ENCODE measurements around the gene WWOX.
A peak's percentile ranks its signal among the peaks of the same experiment; 100 is the strongest.

Gene WWOX

DNA sequence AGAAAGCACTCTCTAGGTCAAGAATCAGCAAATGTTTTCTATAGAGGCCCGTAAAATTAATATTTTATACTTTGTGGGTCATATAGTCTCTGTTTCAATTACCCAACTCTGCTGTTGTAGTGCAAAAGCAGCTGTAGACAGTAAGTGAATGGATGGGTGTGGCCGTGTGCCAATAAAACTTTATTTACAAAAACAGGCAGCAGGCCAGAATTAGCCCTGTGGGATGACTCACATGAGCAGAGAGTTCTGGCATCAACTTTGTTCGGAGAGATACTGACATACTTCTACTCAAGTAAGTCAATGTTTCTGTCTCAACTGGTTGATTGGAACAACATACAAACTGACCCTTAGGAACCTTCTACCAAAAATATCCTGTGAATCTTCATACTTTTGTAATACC is 884.9 kb downstream of the WWOX start:
- no peak for TF ChIP-seq FOXP2 (optimal IDR thresholded peaks at IDR 0.05; ENCODE audit: borderline replicate concordance, extremely low read depth, extremely low read length, insufficient read depth)
- TF ChIP-seq POLR2AphosphoS5 (IDR thresholded peaks at IDR 0.05; ENCODE audit: low read depth, low read length): no peak
- TF ChIP-seq, protein P1, sequence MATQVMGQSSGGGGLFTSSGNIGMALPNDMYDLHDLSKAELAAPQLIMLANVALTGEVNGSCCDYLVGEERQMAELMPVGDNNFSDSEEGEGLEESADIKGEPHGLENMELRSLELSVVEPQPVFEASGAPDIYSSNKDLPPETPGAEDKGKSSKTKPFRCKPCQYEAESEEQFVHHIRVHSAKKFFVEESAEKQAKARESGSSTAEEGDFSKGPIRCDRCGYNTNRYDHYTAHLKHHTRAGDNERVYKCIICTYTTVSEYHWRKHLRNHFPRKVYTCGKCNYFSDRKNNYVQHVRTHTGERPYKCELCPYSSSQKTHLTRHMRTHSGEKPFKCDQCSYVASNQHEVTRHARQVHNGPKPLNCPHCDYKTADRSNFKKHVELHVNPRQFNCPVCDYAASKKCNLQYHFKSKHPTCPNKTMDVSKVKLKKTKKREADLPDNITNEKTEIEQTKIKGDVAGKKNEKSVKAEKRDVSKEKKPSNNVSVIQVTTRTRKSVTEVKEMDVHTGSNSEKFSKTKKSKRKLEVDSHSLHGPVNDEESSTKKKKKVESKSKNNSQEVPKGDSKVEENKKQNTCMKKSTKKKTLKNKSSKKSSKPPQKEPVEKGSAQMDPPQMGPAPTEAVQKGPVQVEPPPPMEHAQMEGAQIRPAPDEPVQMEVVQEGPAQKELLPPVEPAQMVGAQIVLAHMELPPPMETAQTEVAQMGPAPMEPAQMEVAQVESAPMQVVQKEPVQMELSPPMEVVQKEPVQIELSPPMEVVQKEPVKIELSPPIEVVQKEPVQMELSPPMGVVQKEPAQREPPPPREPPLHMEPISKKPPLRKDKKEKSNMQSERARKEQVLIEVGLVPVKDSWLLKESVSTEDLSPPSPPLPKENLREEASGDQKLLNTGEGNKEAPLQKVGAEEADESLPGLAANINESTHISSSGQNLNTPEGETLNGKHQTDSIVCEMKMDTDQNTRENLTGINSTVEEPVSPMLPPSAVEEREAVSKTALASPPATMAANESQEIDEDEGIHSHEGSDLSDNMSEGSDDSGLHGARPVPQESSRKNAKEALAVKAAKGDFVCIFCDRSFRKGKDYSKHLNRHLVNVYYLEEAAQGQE (IDR thresholded peaks at IDR 0.05; ENCODE audit: insufficient read depth in 1 of 2, low read depth in 2 of 2, low read length in 2 of 2): no peak
- TF ChIP-seq TAF1 (IDR thresholded peaks at IDR 0.05; ENCODE audit: borderline replicate concordance, insufficient read depth, low read length): no peak
- TF ChIP-seq SIN3A (IDR thresholded peaks at IDR 0.05; ENCODE audit: borderline replicate concordance, insufficient read depth, low read length): no peak

DNA sequence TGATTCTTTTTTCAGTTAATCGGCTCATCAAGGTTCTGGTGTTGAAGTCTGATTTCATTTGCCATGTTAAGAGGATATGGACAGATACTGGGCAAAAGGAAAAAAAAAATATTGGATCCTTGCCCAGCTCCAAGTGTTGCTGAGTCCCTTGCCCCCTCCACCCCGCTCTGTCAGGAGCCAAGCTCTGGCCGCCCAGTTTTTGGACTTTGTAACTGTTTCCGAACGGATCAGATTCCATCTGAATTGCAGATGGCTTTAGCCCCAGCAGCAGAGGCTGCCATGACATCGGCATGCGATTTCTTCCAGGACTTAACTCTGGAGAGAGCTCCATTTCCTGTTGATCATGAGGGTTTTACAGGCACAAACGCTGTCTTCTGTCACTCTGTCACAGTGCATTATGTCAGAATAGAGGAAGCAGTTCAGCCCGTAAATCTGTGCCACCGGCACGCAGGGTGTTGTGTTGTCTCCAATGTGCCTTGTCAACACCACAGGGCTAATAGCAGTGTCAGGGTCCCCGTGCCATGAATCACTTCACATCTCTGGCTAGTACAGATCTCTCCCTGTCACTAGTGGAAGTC is 885.5 kb downstream of the WWOX start:
- TF ChIP-seq, protein P1 (IDR thresholded peaks at IDR 0.05; ENCODE audit: insufficient read depth in 1 of 2, low read depth in 2 of 2, low read length in 2 of 2): no peak
- peak; percentile 43 for TF ChIP-seq FOXP2 (optimal IDR thresholded peaks at IDR 0.05; ENCODE audit: borderline replicate concordance, extremely low read depth, extremely low read length, insufficient read depth)

DNA sequence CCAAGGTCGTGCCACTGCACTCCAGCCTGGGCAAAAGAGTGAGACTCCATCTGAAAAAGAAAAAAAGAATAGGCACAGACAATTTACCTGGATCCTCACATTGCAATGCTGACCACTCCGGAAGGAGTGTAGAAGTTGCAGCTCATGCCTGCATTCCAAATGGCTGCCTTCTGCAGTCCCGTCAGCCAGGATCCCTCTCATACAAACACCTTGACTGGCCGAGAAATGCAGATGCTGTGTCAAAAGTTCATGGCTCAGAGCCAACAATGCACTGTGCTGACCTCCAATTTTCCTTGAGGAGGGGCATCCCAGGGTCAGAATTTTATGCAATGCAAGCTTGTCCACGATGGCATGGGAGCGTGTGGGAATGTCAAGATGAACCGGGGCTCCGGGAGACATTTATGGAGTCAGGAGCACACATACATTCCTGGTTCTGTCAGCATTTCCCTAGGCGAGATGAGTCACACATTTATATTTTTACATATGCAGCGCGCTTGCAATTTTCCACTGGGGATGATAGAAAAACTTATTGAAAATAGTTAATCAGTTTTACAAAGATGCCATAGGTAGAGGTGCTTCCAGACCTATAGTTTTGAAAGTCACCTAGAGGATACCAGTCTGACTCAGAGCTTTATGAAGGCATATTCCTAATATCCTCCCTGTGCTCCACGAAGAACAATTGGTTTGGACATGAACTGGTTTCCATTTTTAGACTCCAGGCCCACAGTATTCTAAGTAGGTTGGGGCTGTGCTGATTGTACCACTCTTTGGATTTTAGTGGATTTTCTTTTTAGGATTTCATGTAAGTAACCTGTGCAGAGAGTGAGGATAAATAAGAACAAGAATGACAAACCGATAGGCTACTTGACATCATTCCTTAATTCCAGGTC is 886.5 kb downstream of the WWOX start:
- no peak for TF ChIP-seq SIN3A (IDR thresholded peaks at IDR 0.05; ENCODE audit: borderline replicate concordance, insufficient read depth, low read length)
- no peak for TF ChIP-seq POLR2AphosphoS5 (IDR thresholded peaks at IDR 0.05; ENCODE audit: low read depth, low read length)
- no peak for TF ChIP-seq FOXP2 (optimal IDR thresholded peaks at IDR 0.05; ENCODE audit: borderline replicate concordance, extremely low read depth, extremely low read length, insufficient read depth)
- no peak for TF ChIP-seq TAF1 (IDR thresholded peaks at IDR 0.05; ENCODE audit: borderline replicate concordance, insufficient read depth, low read length)
- TF ChIP-seq, protein P1 (IDR thresholded peaks at IDR 0.05; ENCODE audit: insufficient read depth in 1 of 2, low read depth in 2 of 2, low read length in 2 of 2): no peak

DNA sequence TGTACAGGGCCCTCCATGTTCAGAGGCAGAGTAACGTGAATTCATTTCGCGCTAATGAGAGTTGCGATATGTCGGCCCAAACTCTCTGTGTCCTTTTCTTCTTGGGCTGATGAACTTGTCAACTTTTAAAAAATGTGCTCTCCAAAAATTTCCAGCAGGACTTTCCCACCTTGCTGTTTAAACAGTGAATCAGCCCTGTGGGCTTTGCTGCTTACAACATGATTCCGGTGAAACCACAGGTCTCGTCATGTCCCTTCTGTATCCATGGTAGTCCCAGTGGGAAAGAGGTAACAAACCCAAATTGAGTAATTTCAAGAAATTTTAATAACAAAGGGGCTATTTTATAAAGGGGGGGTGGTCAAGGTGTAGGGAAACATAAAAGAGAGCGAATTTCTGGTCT is 888.2 kb downstream of the WWOX start:
- no peak for TF ChIP-seq TAF1 (IDR thresholded peaks at IDR 0.05; ENCODE audit: borderline replicate concordance, insufficient read depth, low read length)
- TF ChIP-seq, protein P1 (IDR thresholded peaks at IDR 0.05; ENCODE audit: insufficient read depth in 1 of 2, low read depth in 2 of 2, low read length in 2 of 2): no peak
- TF ChIP-seq POLR2AphosphoS5 (IDR thresholded peaks at IDR 0.05; ENCODE audit: low read depth, low read length): no peak
- no peak for TF ChIP-seq FOXP2 (optimal IDR thresholded peaks at IDR 0.05; ENCODE audit: borderline replicate concordance, extremely low read depth, extremely low read length, insufficient read depth)
- TF ChIP-seq SIN3A (IDR thresholded peaks at IDR 0.05; ENCODE audit: borderline replicate concordance, insufficient read depth, low read length): no peak
